HCT116 (cell line): ENCODE measurements around the gene CEP131. TPM values are rescaled to one million over a fixed set of nuclear protein-coding genes. Genes with fewer than 3 reads are reported as not detected.

Source experiments
- ATAC-seq: fragments of 200-7000 bp; cut with Tn5 transposase; 2 replicates; pipeline ENCODE4 v1.9.1; 2020; ENCODE audit warnings: mild to moderate bottlenecking, moderate library complexity
- BruUV-seq: library from RNA; stranded (reverse); fragments of 400-500 nt; replicated peaks from 2 replicates; lab custom pipeline; 2021; lab: Mats Ljungman, UMichigan
- CTCF ChIA-PET: fragments of 300-600 bp; sonication (Branson Sonifier 250); formaldehyde crosslinking; loops from one replicate; lab custom pipeline; 2021; ENCODE audit warnings: antibody characterized with exemption; lab: Charles Lee
- POLR2A ChIA-PET: fragments of 300-600, 350-600 bp; sonication (Branson Sonifier 250); formaldehyde crosslinking; loops from one replicate; lab custom pipeline; 2021; ENCODE audit warnings: antibody characterized with exemption; lab: Charles Lee
- RAD21 ChIA-PET, 2 experiments: fragments of 300-600 bp; sonication (Branson Sonifier 250); formaldehyde crosslinking; loops; one replicate each; lab custom pipeline; 2023; ENCODE audit warnings: low total read pairs in 2 of 2; ENCODE audit not compliant: uncharacterized antibody in 2 of 2, unreplicated experiment in 2 of 2, low non-redundant PET in 1 of 2; lab: Charles Lee
- DNase-seq: peaks from one replicate; pipeline ENCODE4 v3.0.0-alpha.2; 2010; ENCODE audit warnings: low read depth, low spot score
- H2AFZ ChIP-seq: fragments of 200-600 bp; shearing (Covaris generic), sonication (generic); 2 replicates; pipeline ENCODE4 v1.6.1; 2017; ENCODE audit warnings: low read depth, mixed run types, mixed read lengths, antibody characterized with exemption, low read length; ENCODE audit not compliant: poor library complexity, severe bottlenecking
- H3K27ac ChIP-seq: 2 replicates; pipeline ENCODE4 v1.5.1; 2012; ENCODE audit warnings: low read depth, low read length
- H3K27me3 ChIP-seq: fragments of 200-600 bp; sonication (generic); 2 replicates; pipeline ENCODE4 v1.6.1; 2016; ENCODE audit warnings: mixed run types, low read length, mixed read lengths; ENCODE audit not compliant: insufficient read depth
- H3K36me3 ChIP-seq, 2 experiments: fragments of 200-500 bp in 1 of 2; fragments of 200-600 bp in 1 of 2; sonication (Bioruptor generic) in 1 of 2; sonication (generic) in 1 of 2; 2 replicates each; pipeline versions ENCODE4 v1.5.1 to v1.6.1; 2014 to 2016; ENCODE audit warnings: low read length in 2 of 2, inconsistent platforms in 1 of 2, mixed read lengths in 1 of 2, mixed run types in 1 of 2; ENCODE audit not compliant: insufficient read depth in 2 of 2, control insufficient read depth in 1 of 2
- H3K4me1 ChIP-seq, 2 experiments: fragments of 200-600 bp in 1 of 2; sonication (generic) in 1 of 2; 2 replicates each; pipeline versions ENCODE4 v1.5.1 to v1.6.1; 2012 to 2017; ENCODE audit warnings: low read length in 2 of 2, inconsistent platforms in 1 of 2, mild to moderate bottlenecking in 1 of 2, mixed read lengths in 1 of 2, mixed run types in 1 of 2, moderate library complexity in 1 of 2; ENCODE audit not compliant: insufficient read depth in 2 of 2, control insufficient read depth in 1 of 2
- H3K4me2 ChIP-seq: fragments of 200-600 bp; sonication (generic); 2 replicates; pipeline ENCODE4 v1.6.1; 2017; ENCODE audit warnings: mixed run types, low read length, mixed read lengths
- H3K4me3 ChIP-seq, 2 experiments: fragments of 200-600 bp in 1 of 2; sonication (generic) in 1 of 2; replicated peaks in 1 of 2; 2 replicates each; pipeline ENCODE4 v1.5.1; 2011 to 2016; ENCODE audit warnings: low read length in 2 of 2, control low read depth in 1 of 2, low read depth in 1 of 2, mild to moderate bottlenecking in 1 of 2, mixed read lengths in 1 of 2, mixed run types in 1 of 2
- H3K79me2 ChIP-seq: fragments of 200-600 bp; sonication (generic); 2 replicates; pipeline ENCODE4 v1.6.1; 2017; ENCODE audit warnings: mild to moderate bottlenecking, mixed run types, low read length, moderate library complexity, mixed read lengths; ENCODE audit not compliant: insufficient read depth
- H3K9ac ChIP-seq: fragments of 200-600 bp; sonication (generic); 2 replicates; pipeline ENCODE4 v1.6.1; 2016; ENCODE audit warnings: low read length, mixed read lengths
- H3K9me2 ChIP-seq: fragments of 200-600 bp; sonication (generic), shearing (Covaris generic); 2 replicates; pipeline ENCODE4 v1.6.1; 2017; ENCODE audit warnings: mixed run types, mild to moderate bottlenecking, moderate library complexity; ENCODE audit not compliant: insufficient read depth
- H3K9me3 ChIP-seq, 2 experiments: fragments of 200-500 bp in 1 of 2; fragments of 200-600 bp in 1 of 2; sonication (Bioruptor generic) in 1 of 2; sonication (generic) in 1 of 2; 2 replicates each; pipeline ENCODE4 v1.6.1; 2014 to 2017; ENCODE audit warnings: low read length in 2 of 2, mixed read lengths in 2 of 2, inconsistent platforms in 1 of 2, low read depth in 1 of 2, mild to moderate bottlenecking in 1 of 2, mixed run types in 1 of 2, moderate library complexity in 1 of 2; ENCODE audit not compliant: control insufficient read depth in 1 of 2, insufficient read depth in 1 of 2
- H4K20me1 ChIP-seq: fragments of 200-600 bp; sonication (generic), shearing (Covaris generic); 2 replicates; pipeline ENCODE4 v1.6.1; 2017; ENCODE audit warnings: mixed run types, mild to moderate bottlenecking, moderate library complexity; ENCODE audit not compliant: insufficient read depth
- ELF1 ChIP-seq: IDR thresholded peaks from 2 replicates; pipeline ENCODE4 v1.6.1; 2012; ENCODE audit warnings: low read depth, borderline replicate concordance
- JUND ChIP-seq: IDR thresholded peaks from 2 replicates; pipeline ENCODE4 v1.6.1; 2012
- REST ChIP-seq: IDR thresholded peaks from 2 replicates; pipeline ENCODE4 v1.6.1; 2012; ENCODE audit warnings: low read depth
- SRF ChIP-seq: IDR thresholded peaks from 2 replicates; pipeline ENCODE4 v1.6.1; 2012; ENCODE audit warnings: low read depth
- intact Hi-C: fragments of 100-400 bp; cut with micrococcal nuclease; formaldehyde crosslinking; loops from 2 replicates; pipeline ENCODE4 v1.10.0; 2022
- total RNA-seq: library from RNA; stranded (reverse); gene quantifications from one replicate; pipeline ENCODE4 v1.2.1, GENCODE V29; 2021; ENCODE audit not compliant: unreplicated experiment
- TF ChIP-seq, protein P1 (sequence below): IDR thresholded peaks from 2 replicates; pipeline ENCODE4 v1.6.1; 2012

Gene CEP131
- total RNA-seq, 1 experiment from 2014 or later = 30.2 TPM

GRCh38 chr17:81210868-81211267 is 11.9 kb downstream of the CEP131 start:
- peaks cover 0 to 2% of the 10 kb centered on the region in 2 experiments; a peak in 1 of 4 replicates for H3K36me3 ChIP-seq
- CTCF ChIA-PET = no interaction called here
- DNase-seq = no peak
- no peaks in the 10 kb centered on the region for H3K9me2 ChIP-seq
- H3K27me3 ChIP-seq = no peaks in the 10 kb centered on the region
- POLR2A ChIA-PET = no interaction called here
- no peaks in the 10 kb centered on the region for H3K4me1 ChIP-seq
- H3K4me2 ChIP-seq = no peak overlapping the region
- H3K9me3 ChIP-seq = no peaks in the 10 kb centered on the region
- H3K4me3 ChIP-seq = no peak overlapping the region
- ATAC-seq = peak; percentile 64
- no peak overlapping the region for H3K27ac ChIP-seq
- BruUV-seq = no TSS peak
- H4K20me1 ChIP-seq = no peaks in the 10 kb centered on the region
- no peak for TF ChIP-seq SRF
- TF ChIP-seq ELF1 = no peak
- TF ChIP-seq REST = no peak
- RAD21 ChIA-PET = no interaction called here
- H3K9ac ChIP-seq = no peak overlapping the region
- no peaks in the 10 kb centered on the region for H3K79me2 ChIP-seq
- no peak overlapping the region for H2AFZ ChIP-seq
- intact Hi-C loops = no loop called here

DNA sequence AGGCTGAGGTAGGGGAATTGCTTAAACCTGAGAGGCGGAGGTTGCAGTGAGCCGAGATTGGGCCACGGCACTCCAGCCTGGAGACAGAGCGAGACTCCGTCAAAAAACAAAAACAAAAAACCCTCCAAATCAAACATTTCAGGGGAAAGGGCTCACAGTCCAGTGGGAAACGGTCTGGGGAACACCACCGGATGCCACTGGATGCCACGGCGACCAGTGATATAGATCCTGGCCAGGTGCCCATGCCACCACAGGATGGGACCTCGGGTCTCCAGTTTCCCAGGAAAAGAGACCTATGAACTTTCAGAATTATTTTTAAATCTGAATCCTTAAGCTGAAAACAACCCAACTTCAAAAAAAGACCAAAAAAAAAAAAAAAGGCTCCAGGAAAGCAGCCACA is 12.3 kb downstream of the CEP131 start:
- H3K36me3 ChIP-seq = peaks cover 0 to 2% of the 10 kb centered on the region in 2 experiments; a peak in 1 of 4 replicates
- no peaks in the 10 kb centered on the region for H3K9me2 ChIP-seq
- no peak overlapping the region for H3K4me2 ChIP-seq
- H3K79me2 ChIP-seq = no peaks in the 10 kb centered on the region
- intact Hi-C loops = no loop called here
- no peak overlapping the region for H3K27ac ChIP-seq
- CTCF ChIA-PET = no interaction called here
- H3K9ac ChIP-seq = no peak overlapping the region
- no peaks in the 10 kb centered on the region for H4K20me1 ChIP-seq
- H3K27me3 ChIP-seq = no peaks in the 10 kb centered on the region
- DNase-seq = no peak
- no peak overlapping the region for H2AFZ ChIP-seq
- H3K4me1 ChIP-seq = no peaks in the 10 kb centered on the region
- RAD21 ChIA-PET = no interaction called here
- no peak for ATAC-seq
- H3K4me3 ChIP-seq = no peak overlapping the region
- POLR2A ChIA-PET = no interaction called here
- no peak for TF ChIP-seq JUND
- TF ChIP-seq, protein P1, sequence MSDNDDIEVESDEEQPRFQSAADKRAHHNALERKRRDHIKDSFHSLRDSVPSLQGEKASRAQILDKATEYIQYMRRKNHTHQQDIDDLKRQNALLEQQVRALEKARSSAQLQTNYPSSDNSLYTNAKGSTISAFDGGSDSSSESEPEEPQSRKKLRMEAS = no peak
- H3K9me3 ChIP-seq = no peaks in the 10 kb centered on the region
- no TSS peak for BruUV-seq
